Cardiac muscle cell (in vitro differentiated cells and primary cell): ENCODE results near the gene ABR. TPM values are rescaled to one million over a fixed set of nuclear protein-coding genes. Genes with fewer than 3 reads are reported as not detected.

Experiments used
- DNase-seq, 2 donors: peaks; one replicate each; pipeline versions ENCODE4 v3.0.0 to v3.0.0-alpha.2; 2010 to 2017; ENCODE audit warnings: low read depth in 1 of 2, low spot score in 1 of 2
- H3K27ac ChIP-seq: fragments of 200-600 bp; sonication (generic); 2 replicates; pipeline ENCODE4 v1.5.1; 2016
- H3K27me3 ChIP-seq: fragments of 200-600 bp; sonication (generic); 2 replicates; pipeline ENCODE4 v1.6.0; 2016; ENCODE audit warnings: control low read depth
- H3K36me3 ChIP-seq: fragments of 200-600 bp; sonication (generic); 2 replicates; pipeline ENCODE4 v1.5.1; 2016; ENCODE audit warnings: control low read depth
- H3K4me1 ChIP-seq: fragments of 200-600 bp; sonication (generic); 2 replicates; pipeline ENCODE4 v1.8.1; 2017; ENCODE audit warnings: low read depth, mild to moderate bottlenecking, mixed run types
- H3K4me3 ChIP-seq: fragments of 200-600 bp; sonication (generic); 2 replicates; pipeline ENCODE4 v1.5.1; 2016; ENCODE audit warnings: mild to moderate bottlenecking
- H3K9me3 ChIP-seq: fragments of 200-600 bp; sonication (generic); 2 replicates; pipeline ENCODE4 v1.5.1; 2017; ENCODE audit warnings: low read depth, mild to moderate bottlenecking, control low read depth
- polyA plus RNA-seq: library from polyadenylated mRNA; unstranded; fragments of >200 nt; fragmentation: Nextera tagmentation; extraction: Ambion mirVana; gene quantifications from 2 replicates; pipeline ENCODE4 v1.2.1, GENCODE V29; 2016
- total RNA-seq: library from RNA; depleted of rRNA; stranded (reverse); fragments of >200 nt; gene quantifications from 2 replicates; pipeline ENCODE4 v1.2.3, GENCODE V29; 2016
- TF ChIP-seq, protein P1 (sequence below): IDR thresholded peaks from 2 replicates; pipeline ENCODE4 v1.5.1; 2012; ENCODE audit warnings: low read depth, mild to moderate bottlenecking, low read length

ABR gene
- total and polyA plus RNA-seq, 2 experiments from 2014 or later: 23.5 to 67.5 TPM

DNA sequence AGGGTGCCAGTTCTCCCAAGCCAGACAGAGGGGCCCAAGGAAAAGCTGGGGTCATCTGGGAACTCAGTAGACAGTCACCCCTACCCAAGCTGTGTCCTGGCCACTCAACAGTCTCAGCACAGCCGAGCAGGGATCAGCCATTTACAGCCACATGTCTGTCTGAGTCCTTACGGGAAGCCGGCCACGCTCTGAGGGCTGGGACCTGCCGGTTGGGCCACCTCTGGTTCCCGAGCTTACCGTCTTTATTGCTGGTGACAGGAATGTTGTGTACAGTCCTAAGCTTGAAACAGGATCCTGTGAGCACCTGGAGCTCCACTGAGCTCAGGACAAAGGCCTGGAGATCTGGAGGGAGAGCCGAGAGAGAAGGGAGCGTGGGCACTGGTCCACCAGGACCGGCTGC lies 123.0 kb downstream of the ABR start:
- DNase-seq: no peak
- Histone ChIP-seq H3K27me3 (no peaks in the 10 kb centered on the region), H3K4me3 (no peak overlapping the region), H3K27ac (peak overlapping the region; percentile 0), H3K36me3 (peaks cover 18% of the 10 kb centered on the region), H3K9me3 (no peaks in the 10 kb centered on the region), H3K4me1 (no peaks in the 10 kb centered on the region)
- TF ChIP-seq, protein P1, sequence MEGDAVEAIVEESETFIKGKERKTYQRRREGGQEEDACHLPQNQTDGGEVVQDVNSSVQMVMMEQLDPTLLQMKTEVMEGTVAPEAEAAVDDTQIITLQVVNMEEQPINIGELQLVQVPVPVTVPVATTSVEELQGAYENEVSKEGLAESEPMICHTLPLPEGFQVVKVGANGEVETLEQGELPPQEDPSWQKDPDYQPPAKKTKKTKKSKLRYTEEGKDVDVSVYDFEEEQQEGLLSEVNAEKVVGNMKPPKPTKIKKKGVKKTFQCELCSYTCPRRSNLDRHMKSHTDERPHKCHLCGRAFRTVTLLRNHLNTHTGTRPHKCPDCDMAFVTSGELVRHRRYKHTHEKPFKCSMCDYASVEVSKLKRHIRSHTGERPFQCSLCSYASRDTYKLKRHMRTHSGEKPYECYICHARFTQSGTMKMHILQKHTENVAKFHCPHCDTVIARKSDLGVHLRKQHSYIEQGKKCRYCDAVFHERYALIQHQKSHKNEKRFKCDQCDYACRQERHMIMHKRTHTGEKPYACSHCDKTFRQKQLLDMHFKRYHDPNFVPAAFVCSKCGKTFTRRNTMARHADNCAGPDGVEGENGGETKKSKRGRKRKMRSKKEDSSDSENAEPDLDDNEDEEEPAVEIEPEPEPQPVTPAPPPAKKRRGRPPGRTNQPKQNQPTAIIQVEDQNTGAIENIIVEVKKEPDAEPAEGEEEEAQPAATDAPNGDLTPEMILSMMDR: no peak

DNA sequence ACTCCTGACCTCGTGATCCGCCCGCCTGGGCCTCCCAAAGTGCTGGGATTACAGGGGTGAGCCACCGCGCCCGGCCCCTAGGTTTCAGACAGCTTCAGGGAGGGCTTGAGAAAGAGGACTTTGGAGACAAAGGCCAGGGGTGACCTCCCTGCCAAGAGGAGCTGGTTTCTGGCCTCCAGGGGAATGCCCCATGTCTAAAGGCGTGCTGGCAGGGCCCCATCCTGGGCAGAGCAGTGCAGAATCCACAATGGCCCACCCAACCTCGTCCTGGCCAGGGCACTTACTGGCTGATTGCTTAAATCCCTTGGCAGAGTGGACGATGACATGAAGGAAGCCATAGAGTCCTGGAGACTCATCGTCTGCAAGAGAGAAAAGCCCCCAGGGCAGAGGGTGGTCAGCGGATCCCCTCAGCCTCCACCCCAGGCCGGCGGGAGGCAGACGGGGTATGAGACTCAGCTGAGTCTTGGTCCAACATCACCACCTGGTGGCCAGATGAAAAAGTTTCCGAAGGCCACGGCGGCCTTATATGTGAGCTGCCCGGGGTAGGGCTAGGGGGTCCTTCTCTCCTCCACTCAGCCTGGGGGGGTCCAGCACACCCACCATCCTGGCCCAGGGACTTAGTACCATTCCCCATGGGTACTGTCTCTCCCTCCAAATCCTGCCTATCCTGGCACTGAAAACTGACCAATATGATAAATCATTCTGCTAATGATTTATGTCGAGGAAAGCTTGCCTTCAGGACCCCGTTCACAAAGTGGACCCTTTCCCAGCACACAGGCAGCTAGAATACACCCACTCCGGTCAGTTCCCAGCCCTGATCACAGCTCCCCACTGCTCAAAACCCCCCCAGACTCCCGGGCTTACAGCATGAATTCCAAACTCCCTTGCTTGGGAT lies 123.8 kb downstream of the ABR start:
- Histone ChIP-seq H3K36me3 (peaks cover 18% of the 10 kb centered on the region), H3K9me3 (no peaks in the 10 kb centered on the region), H3K4me1 (no peaks in the 10 kb centered on the region), H3K4me3 (no peak overlapping the region), H3K27ac (peak overlapping the region; percentile 0), H3K27me3 (no peaks in the 10 kb centered on the region)
- DNase-seq: peak; percentile 66 to 81
- TF ChIP-seq, protein P1: peak; percentile 72

- no peak for DNase-seq
- no peaks in the 10 kb centered on the region for H3K27me3 ChIP-seq
- H3K9me3 ChIP-seq: no peaks in the 10 kb centered on the region
- H3K4me3 ChIP-seq: no peak overlapping the region
- no peak overlapping the region for H3K27ac ChIP-seq
- TF ChIP-seq, protein P1: no peak
- peaks cover 16% of the 10 kb centered on the region for H3K36me3 ChIP-seq
- no peaks in the 10 kb centered on the region for H3K4me1 ChIP-seq
Measured at GRCh38 chr17:1055231-1055630, 124.5 kb downstream of the ABR start.

DNA sequence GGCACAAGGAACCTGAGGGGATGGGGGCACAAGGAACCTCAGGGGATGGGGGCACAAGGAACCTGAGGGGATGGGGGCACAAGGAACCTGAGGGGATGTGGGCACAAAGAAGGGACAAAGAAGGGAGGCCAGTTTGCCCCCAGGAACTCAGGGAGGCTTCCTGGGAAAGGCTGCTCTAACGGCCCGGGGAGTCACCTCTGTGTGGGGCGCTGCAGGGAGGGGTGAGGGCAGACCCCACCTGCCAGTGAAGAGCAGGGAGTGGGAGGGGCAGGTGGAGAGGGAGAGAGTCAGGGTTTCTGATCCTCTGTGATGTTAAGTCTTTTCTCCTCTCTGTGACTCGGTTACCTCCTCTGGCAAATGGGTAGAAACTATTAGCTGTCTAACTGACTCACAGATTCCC lies 125.1 kb downstream of the ABR start:
- Histone ChIP-seq H3K36me3 (peaks cover 16% of the 10 kb centered on the region), H3K27me3 (no peaks in the 10 kb centered on the region), H3K9me3 (no peaks in the 10 kb centered on the region), H3K4me3 (no peak overlapping the region), H3K27ac (no peak overlapping the region), H3K4me1 (no peaks in the 10 kb centered on the region)
- DNase-seq: no peak
- TF ChIP-seq, protein P1: no peak

DNA sequence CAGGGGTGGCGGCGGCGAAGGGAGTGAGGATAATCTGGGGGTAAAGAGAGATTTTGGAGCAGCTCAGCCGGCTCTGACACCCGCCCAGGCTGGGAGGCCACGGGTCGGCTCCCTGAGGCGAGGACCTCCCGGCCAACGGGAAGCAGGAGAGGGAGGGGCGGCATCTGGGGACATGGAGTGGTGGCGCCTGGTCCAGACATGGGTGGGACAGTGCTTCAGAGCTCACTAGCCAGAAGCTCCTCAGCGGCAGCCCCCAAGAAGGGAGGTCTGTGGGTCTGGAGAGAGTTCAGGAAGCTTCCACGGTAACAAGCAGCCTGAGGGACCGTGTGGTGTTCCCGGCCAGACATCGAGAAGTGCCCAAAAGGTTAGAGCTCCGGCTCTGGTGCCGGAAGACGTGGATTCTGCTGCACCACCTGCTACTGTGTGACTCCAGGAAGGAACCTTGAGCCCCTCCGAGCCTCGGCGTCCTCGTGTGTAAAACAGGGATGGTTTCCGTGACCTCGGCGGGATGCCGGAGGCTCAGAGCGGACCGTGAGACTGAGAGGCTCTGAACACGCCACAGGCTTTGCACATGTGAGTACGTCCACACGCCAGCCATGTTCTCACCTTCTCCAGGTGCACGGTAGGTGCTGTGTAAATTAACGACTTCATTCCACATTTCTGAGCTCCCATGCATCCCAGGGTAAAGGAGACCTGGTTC lies 126.0 kb downstream of the ABR start:
- no peaks in the 10 kb centered on the region for H3K4me1 ChIP-seq
- no peak overlapping the region for H3K4me3 ChIP-seq
- peaks cover 14% of the 10 kb centered on the region for H3K36me3 ChIP-seq
- no peak for DNase-seq
- no peaks in the 10 kb centered on the region for H3K9me3 ChIP-seq
- H3K27me3 ChIP-seq: no peaks in the 10 kb centered on the region
- no peak overlapping the region for H3K27ac ChIP-seq
- TF ChIP-seq, protein P1: no peak
